ENCODE measurements around the gene GPR21.

DNA sequence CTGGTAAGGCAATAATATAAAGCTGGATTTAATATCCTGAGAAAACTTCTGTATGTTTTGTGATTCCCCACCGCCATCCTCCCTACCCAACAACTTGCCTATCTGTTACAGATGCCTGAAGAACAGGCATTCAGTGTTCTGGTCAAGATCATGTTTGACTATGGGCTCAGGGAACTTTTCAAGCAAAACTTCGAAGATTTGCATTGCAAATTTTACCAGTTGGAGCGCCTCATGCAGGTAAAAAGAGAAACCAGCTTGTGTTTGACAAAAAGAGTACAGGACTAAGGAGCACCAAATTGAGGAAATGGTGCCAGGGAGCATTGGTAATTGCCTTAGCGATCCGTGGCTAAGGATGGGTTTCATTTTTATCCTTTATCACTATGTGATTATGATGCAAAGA is 40.0 kb downstream of the GPR21 start:
- TF ChIP-seq, protein P1, sequence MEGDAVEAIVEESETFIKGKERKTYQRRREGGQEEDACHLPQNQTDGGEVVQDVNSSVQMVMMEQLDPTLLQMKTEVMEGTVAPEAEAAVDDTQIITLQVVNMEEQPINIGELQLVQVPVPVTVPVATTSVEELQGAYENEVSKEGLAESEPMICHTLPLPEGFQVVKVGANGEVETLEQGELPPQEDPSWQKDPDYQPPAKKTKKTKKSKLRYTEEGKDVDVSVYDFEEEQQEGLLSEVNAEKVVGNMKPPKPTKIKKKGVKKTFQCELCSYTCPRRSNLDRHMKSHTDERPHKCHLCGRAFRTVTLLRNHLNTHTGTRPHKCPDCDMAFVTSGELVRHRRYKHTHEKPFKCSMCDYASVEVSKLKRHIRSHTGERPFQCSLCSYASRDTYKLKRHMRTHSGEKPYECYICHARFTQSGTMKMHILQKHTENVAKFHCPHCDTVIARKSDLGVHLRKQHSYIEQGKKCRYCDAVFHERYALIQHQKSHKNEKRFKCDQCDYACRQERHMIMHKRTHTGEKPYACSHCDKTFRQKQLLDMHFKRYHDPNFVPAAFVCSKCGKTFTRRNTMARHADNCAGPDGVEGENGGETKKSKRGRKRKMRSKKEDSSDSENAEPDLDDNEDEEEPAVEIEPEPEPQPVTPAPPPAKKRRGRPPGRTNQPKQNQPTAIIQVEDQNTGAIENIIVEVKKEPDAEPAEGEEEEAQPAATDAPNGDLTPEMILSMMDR (conservative IDR thresholded peaks at IDR 0.05 in 1 of 2, IDR thresholded peaks at IDR 0.05 in 1 of 2; ENCODE audit: extremely low read depth in 1 of 2, insufficient read depth in 1 of 2, low read depth in 1 of 2, low read length in 2 of 2), result no peak
- no peak for TF ChIP-seq EZH2 (IDR thresholded peaks at IDR 0.05; ENCODE audit: borderline replicate concordance, low read length)
